Psoas muscle (tissue), 8 donors: ENCODE results near the gene CD44. TPM values are rescaled to one million over a fixed set of nuclear protein-coding genes. Genes with fewer than 3 reads are reported as not detected.

Experiments used
- ATAC-seq, 4 donors: fragments of 200-7000 bp; cut with Tn5 transposase; one replicate each; pipeline ENCODE4 v1.9.1; 2020; ENCODE audit warnings: moderate library complexity in 3 of 4, mild to moderate bottlenecking in 2 of 4
- DNase-seq, 2 donors: peaks; one replicate each; pipeline ENCODE4 v3.0.0-alpha.2; 2020
- H3K27ac ChIP-seq: fragments of 200-600 bp; one replicate; pipeline ENCODE4 v1.8.0; 2022
- H3K27me3 ChIP-seq, 3 donors: fragments of 200-600 bp in 1 of 3; one replicate each; pipeline versions ENCODE4 v1.6.1 to v1.8.0; 2013 to 2022; ENCODE audit warnings: low read length in 2 of 3, mild to moderate bottlenecking in 2 of 3, moderate library complexity in 1 of 3; ENCODE audit not compliant: insufficient read depth in 3 of 3
- H3K36me3 ChIP-seq, 2 donors: fragments of 200-600 bp in 1 of 2; one replicate each; pipeline versions ENCODE4 v1.6.1 to v1.8.0; 2013 to 2022; ENCODE audit warnings: low read depth in 1 of 2, mild to moderate bottlenecking in 1 of 2, moderate library complexity in 1 of 2; ENCODE audit not compliant: insufficient read depth in 1 of 2
- H3K4me1 ChIP-seq: fragments of 200-600 bp; one replicate; pipeline ENCODE4 v1.8.0; 2022
- H3K4me3 ChIP-seq: fragments of 200-600 bp; one replicate; pipeline ENCODE4 v1.8.0; 2022; ENCODE audit warnings: mild to moderate bottlenecking
- H3K9me3 ChIP-seq: fragments of 200-600 bp; one replicate; pipeline ENCODE4 v1.8.0; 2022
- CTCF ChIP-seq: fragments of 200-600 bp; IDR thresholded peaks from one replicate; pipeline ENCODE4 v1.8.0; 2022; ENCODE audit warnings: antibody characterized with exemption
- WGBS, 3 donors: extraction: QIAGEN DNeasy Blood & Tissue Kit; methylation state at CpG; one replicate each; pipeline versions ENCODE4 v1.1.6 to v1.1.7; 2013; 5-methylcytosine and 5-hydroxymethylcytosine counted together
- intact Hi-C, 2 donors: fragments of 100-400 bp; cut with DNase I; formaldehyde crosslinking; loops; one replicate each; pipeline versions ENCODE4 v1.11.0 to v1.14.2; 2022
- polyA plus RNA-seq, 3 donors: library from polyadenylated mRNA; stranded (reverse); fragments of 200-250 nt; gene quantifications; one replicate each; pipeline ENCODE4 v1.2.3, GENCODE V29; 2013
- total RNA-seq, 4 donors: library from RNA; stranded (reverse); fragmentation: NEBNext Ultra II Directional in 2 of 4; extraction: Animal tissue kit (Norgen Biotek cat#: 25700) in 2 of 4; gene quantifications; one replicate each; pipeline versions ENCODE4 v1.2.1 to v1.2.4, GENCODE V29; 2021 to 2023
- donor health status: healthy with polysubstance abuse.
- donor health status: DM: no; HTN: no; CAD: no; lungs with moderate emphysema.
- donor health status: Bipolar disorder and iron deficiency.
- donor health status: healthy.
- donor health status: DM: yes; HTN: yes; CAD: no.
- donor health status: DM: no; HTN: no; CAD: no.
- donor health status: DM: no; HTN: no; CAD: no.
- donor health status: DM: yes; HTN: yes; CAD: no.

CD44 gene
- total and polyA plus RNA-seq, 7 donors = 3.4 to 35.4 (median 23.2) TPM

DNA sequence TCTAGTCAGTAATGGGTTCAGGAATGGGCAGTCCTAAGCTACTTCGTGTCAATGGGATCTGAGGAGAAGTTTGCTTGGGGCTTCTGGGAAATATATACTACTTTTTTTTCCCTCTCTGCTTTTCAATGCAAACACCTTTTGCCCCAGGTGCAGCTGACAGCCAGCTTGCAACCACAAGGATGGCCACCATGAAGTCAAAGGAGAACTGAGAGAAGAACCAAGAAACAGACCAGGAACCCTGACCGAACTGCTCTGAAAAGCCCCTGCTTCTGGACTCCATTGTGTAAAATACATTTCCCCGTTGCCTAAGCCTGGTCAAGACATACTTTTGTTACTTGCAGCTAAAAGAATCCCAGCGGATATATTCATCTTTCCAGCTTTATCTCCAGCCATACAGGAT, 20.1 kb upstream of the CD44 start:
- H3K27me3 ChIP-seq = no peaks in the 10 kb centered on the region
- no peak overlapping the region for H3K4me3 ChIP-seq
- no peak for TF ChIP-seq CTCF
- intact Hi-C loops = no loop called here
- DNase-seq = no peak
- peaks cover 5% of the 10 kb centered on the region for H3K4me1 ChIP-seq
- ATAC-seq = no peak
- H3K36me3 ChIP-seq = no peaks in the 10 kb centered on the region
- no peaks in the 10 kb centered on the region for H3K9me3 ChIP-seq
- 93 to 97% (median 97%) methylated on average over 4 of the region's 4 CpGs for WGBS, 3 donors
- no peak overlapping the region for H3K27ac ChIP-seq

DNA sequence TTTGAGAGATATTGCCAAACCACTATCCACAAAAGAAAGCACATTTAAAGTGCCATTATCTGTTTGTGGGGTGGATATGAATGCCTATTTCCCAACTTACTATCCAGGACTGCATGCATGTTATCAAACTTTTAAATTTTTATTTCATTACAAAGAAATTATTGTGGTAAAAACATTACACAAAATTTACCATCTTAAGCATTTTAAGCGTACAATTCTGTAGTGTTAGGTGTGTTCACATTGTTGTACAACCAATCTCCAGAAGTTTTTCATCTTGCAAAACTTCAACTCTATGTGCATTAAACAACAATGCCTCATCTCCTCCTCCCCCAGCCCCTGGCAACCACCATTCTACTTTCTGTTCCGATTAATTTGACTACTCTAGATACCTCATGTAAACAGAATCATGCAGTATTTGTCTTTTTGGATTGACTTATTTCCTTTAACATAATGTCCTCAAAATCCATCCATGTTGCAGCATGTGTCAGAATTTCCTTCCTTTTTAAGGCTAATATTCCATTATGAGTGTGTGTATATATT, 17.6 kb upstream of the CD44 start:
- Histone ChIP-seq H3K4me1 (peaks cover 5% of the 10 kb centered on the region), H3K36me3 (no peaks in the 10 kb centered on the region), H3K4me3 (no peak overlapping the region), H3K9me3 (no peaks in the 10 kb centered on the region), H3K27ac (no peak overlapping the region), H3K27me3 (no peaks in the 10 kb centered on the region)
- no peak for DNase-seq
- intact Hi-C loops = no loop called here
- TF ChIP-seq CTCF = no peak
- ATAC-seq = no peak
- 90 to 96% (median 92%) methylated on average over 2 of the region's 2 CpGs for WGBS, 3 donors

DNA sequence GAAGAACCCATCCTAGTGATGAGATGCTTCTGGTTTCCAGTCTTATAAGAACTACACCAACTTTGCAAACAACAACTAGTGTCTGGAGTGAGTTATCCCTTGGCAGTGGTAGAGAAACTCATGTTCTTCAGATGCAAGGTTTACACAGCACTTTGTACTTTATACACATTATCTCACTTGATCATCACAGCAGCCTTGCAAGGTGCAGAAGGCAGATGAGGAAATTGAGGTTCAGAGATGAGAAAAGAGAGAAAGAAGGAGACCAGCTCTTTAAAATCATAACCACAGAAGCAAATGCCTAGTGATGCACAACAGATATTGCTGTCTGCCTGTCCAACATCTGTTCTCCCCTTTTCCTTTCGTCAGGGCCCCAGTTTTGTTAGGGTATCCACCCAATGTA, 16.7 kb upstream of the CD44 start:
- no peak for TF ChIP-seq CTCF
- ATAC-seq = no peak
- no peak for DNase-seq
- no peaks in the 10 kb centered on the region for H3K27me3 ChIP-seq
- no peak overlapping the region for H3K4me3 ChIP-seq
- H3K4me1 ChIP-seq = no peaks in the 10 kb centered on the region
- H3K36me3 ChIP-seq = no peaks in the 10 kb centered on the region
- no peak overlapping the region for H3K27ac ChIP-seq
- intact Hi-C loops = no loop called here
- 88 to 94% (median 88%) methylated on average over 1 of the region's 1 CpG for WGBS, 3 donors
- H3K9me3 ChIP-seq = no peaks in the 10 kb centered on the region

DNA sequence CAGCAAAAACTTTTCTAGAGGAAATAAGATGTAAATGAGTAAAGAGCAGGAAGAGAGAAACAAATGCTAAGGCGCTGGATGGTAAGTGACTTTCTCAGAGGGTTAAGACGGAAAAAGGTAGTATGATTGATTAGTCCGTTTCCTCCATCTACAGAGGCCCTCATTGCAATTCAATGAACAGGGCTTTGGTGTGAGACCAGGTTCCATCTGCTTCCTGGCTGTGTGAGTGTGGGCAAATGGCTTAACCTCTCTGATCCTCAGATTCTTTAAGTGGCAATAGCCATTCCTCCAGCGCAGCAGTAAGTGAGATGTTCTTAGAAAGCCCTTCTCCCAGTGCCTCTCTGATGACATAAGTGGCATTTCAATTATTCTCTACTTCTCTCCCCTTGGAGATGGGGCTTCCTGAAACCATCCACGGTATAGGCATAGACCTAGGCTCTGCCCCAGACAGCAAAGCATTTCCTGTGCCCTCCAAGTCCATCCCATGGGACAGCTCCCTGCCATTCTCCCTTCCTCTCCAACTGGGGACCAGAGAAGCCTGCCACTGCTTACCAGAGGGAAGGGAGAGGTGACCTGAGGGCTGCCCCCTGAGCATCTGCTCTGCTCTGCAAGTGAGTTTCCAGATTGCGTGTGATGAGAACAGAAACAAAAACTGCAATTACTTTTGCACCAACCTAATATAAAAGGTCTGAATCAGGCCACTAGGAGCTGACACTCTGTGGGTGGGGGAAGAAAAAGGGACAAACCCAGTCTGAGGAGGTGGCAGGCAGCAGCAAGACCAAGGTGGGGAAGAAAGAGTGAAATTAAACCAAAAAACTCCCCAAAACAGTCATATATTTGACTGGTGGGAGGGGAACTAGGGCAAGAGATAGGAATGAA, 12.7 kb upstream of the CD44 start:
- Histone ChIP-seq H3K27me3 (no peaks in the 10 kb centered on the region), H3K9me3 (no peaks in the 10 kb centered on the region), H3K4me3 (no peak overlapping the region), H3K27ac (no peak overlapping the region), H3K36me3 (no peaks in the 10 kb centered on the region), H3K4me1 (no peaks in the 10 kb centered on the region)
- DNase-seq (no peak), ATAC-seq (no peak)
- TF ChIP-seq CTCF = no peak
- intact Hi-C loops = no loop called here
- 85 to 86% (median 86%) methylated on average over 6 of the region's 6 CpGs for WGBS, 3 donors
